Esophagus squamous epithelium (tissue), 5 donors: Measurements from ENCODE around the gene PLD4. TPM values are rescaled to one million over a fixed set of nuclear protein-coding genes. Genes with fewer than 3 reads are reported as not detected.
"Not testable (repeated sequence)": the region's sequence is repeated elsewhere in the genome, so short reads cannot be mapped to it uniquely, and the experiment has no call there.

Experiments used
- DNase-seq: peaks from one replicate; lab custom pipeline; 2025; lab: John Stamatoyannopoulos, UW
- H3K27ac ChIP-seq, 4 donors: fragments of 200-600 bp; sonication (generic); one replicate each; pipeline ENCODE4 v1.5.1; 2016 to 2019; ENCODE audit warnings: mild to moderate bottlenecking in 1 of 4
- H3K27me3 ChIP-seq, 4 donors: fragments of 200-600 bp; sonication (generic); 1 replicate in 3 of 4; 2 replicates in 1 of 4; pipeline versions ENCODE4 v1.5.1 to v1.6.0; 2017 to 2021; ENCODE audit warnings: antibody characterized with exemption in 1 of 4
- H3K36me3 ChIP-seq, 3 donors: fragments of 200-600 bp; sonication (generic); one replicate each; pipeline ENCODE4 v1.5.1; 2016 to 2019
- H3K4me1 ChIP-seq, 3 donors: fragments of 200-600 bp; sonication (generic); one replicate each; pipeline ENCODE4 v1.5.1; 2017 to 2019
- H3K4me3 ChIP-seq, 4 donors: fragments of 200-600 bp; sonication (generic); 1 replicate in 3 of 4; 2 replicates in 1 of 4; pipeline ENCODE4 v1.5.1; 2016 to 2019; ENCODE audit warnings: mild to moderate bottlenecking in 2 of 4, moderate library complexity in 1 of 4
- H3K9me3 ChIP-seq, 3 donors: fragments of 200-600 bp; sonication (generic); one replicate each; pipeline ENCODE4 v1.5.1; 2016 to 2019
- POLR2A ChIP-seq, 4 donors: fragments of 450-650 bp; IDR thresholded peaks; one replicate each; pipeline ENCODE4 v1.6.1; 2017; ENCODE audit warnings: antibody characterized with exemption in 4 of 4, mild to moderate bottlenecking in 4 of 4, moderate library complexity in 3 of 4
- WGBS, 2 donors: methylation state at CpG; one replicate each; pipeline ENCODE4 v1.1.5; 2018; 5-methylcytosine and 5-hydroxymethylcytosine counted together
- intact Hi-C: fragments of 100-400 bp; cut with DNase I; formaldehyde crosslinking; loops from one replicate; pipeline ENCODE4 v1.15.0; 2022
- total RNA-seq, 4 donors: library from RNA; depleted of rRNA; stranded (reverse); fragments of >200 nt; gene quantifications; one replicate each; pipeline ENCODE4 v1.1.0, GENCODE V29; 2016
- TF ChIP-seq, protein P1 (sequence below), 6 experiments: fragments of 450-650 bp in 4 of 6; fragments of 200-600 bp in 2 of 6; sonication (generic) in 2 of 6; IDR thresholded peaks; one replicate each; pipeline ENCODE4 v1.5.1; 2016 to 2019; ENCODE audit warnings: antibody characterized with exemption in 6 of 6, mild to moderate bottlenecking in 4 of 6, moderate library complexity in 4 of 6
- donor health status: DM: yes; HTN: yes; CAD: no.

The PLD4 gene
- total RNA-seq, 4 donors from 2014 or later: 0.18 to 0.95 (median 0.64) TPM

GRCh38 chr14:104940526-104941150 lies 16.0 kb downstream of the PLD4 start:
- peaks cover 0 to 5% (median 0%) of the 10 kb centered on the region in 3 donors for H3K4me1 ChIP-seq
- no peaks in the 10 kb centered on the region for H3K9me3 ChIP-seq
- no peak overlapping the region for H3K27ac ChIP-seq
- intact Hi-C loops: no loop called here
- TF ChIP-seq POLR2A (IDR thresholded peaks at IDR 0.05): no peak
- TF ChIP-seq, protein P1, sequence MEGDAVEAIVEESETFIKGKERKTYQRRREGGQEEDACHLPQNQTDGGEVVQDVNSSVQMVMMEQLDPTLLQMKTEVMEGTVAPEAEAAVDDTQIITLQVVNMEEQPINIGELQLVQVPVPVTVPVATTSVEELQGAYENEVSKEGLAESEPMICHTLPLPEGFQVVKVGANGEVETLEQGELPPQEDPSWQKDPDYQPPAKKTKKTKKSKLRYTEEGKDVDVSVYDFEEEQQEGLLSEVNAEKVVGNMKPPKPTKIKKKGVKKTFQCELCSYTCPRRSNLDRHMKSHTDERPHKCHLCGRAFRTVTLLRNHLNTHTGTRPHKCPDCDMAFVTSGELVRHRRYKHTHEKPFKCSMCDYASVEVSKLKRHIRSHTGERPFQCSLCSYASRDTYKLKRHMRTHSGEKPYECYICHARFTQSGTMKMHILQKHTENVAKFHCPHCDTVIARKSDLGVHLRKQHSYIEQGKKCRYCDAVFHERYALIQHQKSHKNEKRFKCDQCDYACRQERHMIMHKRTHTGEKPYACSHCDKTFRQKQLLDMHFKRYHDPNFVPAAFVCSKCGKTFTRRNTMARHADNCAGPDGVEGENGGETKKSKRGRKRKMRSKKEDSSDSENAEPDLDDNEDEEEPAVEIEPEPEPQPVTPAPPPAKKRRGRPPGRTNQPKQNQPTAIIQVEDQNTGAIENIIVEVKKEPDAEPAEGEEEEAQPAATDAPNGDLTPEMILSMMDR (IDR thresholded peaks at IDR 0.05): no peak
- 71 to 78% methylated on average over 2 of the region's 3 CpGs for WGBS, 2 donors
- no peaks in the 10 kb centered on the region for H3K27me3 ChIP-seq
- H3K36me3 ChIP-seq: peaks cover 3 to 78% (median 6%) of the 10 kb centered on the region in 3 donors
- no peak overlapping the region for H3K4me3 ChIP-seq
- DNase-seq: no peak

DNA sequence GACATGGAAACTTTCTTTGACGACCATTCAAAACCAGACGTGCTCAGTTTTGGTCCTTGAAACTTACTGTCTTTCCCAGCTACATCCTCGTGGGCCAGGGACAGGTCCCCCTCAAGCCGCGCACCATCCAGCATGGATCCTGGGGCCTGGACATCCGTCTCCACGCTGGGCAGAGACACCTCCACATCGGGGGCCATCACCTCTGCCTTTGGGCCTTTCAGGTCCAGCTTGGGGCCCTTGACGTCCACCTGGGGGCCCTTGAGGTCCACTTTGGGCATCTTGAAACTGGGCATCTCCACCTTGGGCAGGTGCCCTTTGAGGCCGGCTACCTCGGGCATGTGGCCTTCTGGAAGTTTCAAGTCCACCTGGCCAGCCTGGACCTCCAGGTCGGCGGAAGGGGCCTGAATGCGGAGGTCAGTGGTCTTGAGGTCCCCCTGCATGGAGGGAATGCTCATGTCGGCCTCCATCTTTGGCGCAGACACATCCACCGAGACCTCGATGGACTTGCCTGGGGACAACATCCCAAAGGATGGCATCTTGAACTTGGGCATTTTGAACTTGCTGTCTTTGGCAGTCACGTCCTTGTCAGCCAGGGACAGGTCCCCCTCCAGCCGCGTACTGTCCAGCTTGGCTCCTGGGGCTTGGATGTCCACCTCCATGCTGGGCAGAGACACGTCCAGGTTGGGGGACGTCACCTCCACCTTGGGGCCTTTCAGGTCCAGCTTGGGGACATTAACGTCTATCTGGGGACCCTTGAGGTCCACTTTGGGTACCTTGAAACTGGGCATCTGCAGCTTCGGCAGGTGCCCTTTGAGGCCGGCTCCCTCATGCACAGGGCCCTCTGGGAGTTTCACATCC lies 17.1 kb downstream of the PLD4 start:
- WGBS, 2 donors: 90 to 94% methylated on average over 11 to 14 of the region's 26 CpGs
- H3K4me1 ChIP-seq: no peaks in the 10 kb centered on the region
- no peaks in the 10 kb centered on the region for H3K27me3 ChIP-seq
- intact Hi-C loops: no loop called here
- DNase-seq: no peak
- H3K9me3 ChIP-seq: no peaks in the 10 kb centered on the region
- H3K36me3 ChIP-seq: peaks cover 3 to 89% (median 6%) of the 10 kb centered on the region in 3 donors
- no peak overlapping the region for H3K4me3 ChIP-seq
- TF ChIP-seq POLR2A (IDR thresholded peaks at IDR 0.05): no peak
- TF ChIP-seq, protein P1 (IDR thresholded peaks at IDR 0.05): no peak
- no peak overlapping the region for H3K27ac ChIP-seq

GRCh38 chr14:104942586-104942985 lies 17.9 kb downstream of the PLD4 start:
- Histone ChIP-seq H3K4me1 (no peaks in the 10 kb centered on the region), H3K9me3 (no peaks in the 10 kb centered on the region), H3K27ac (no peak overlapping the region), H3K36me3 (peaks cover 3 to 98% (median 6%) of the 10 kb centered on the region in 3 donors), H3K27me3 (no peaks in the 10 kb centered on the region), H3K4me3 (no peak overlapping the region)
- 89 to 100% methylated on average over 2 to 16 of the region's 16 CpGs for whole genome bisulfite sequencing, 2 donors
- intact Hi-C loops: no loop called here
- no peak for DNase-seq
- TF ChIP-seq POLR2A (IDR thresholded peaks at IDR 0.05): no peak
- TF ChIP-seq, protein P1 (IDR thresholded peaks at IDR 0.05): no peak

DNA sequence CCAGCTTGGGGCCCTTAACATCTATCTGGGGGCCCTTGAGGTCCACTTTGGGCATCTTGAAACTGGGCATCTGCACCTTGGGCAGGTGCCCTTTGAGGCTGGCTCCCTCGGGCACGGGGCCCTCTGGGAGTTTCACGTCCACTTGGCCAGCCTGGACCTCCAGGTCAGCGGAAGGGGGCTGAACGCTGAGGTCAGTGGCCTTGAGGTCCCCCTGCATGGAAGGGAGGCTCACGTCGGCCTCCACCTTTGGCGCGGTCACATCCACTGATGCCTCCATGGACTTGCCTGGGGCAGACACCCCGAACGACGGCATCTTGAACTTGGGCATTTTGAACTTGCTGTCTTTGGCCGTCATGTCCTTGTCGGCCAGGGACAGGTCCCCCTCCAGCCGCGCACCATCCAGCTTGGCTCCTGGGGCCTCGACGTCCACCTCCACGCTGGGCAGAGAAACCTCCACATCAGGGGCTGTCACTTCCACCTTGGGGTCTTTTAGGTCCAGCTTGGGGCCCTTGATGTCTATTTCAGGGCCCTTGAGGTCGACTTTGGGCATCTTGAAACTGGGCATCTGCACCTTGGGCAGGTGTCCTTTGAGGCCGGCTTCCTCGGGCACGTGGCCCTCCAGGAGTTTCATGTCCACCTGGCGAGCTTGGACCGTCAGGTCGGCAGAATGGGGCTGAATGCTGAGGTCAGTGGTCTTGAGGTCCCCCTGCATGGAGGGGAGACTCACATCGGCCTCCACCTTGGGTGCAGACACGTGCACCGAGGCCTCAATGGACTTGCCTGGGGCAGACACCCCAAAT lies 18.7 kb downstream of the PLD4 start:
- H3K27ac ChIP-seq, H3K9me3 ChIP-seq, intact Hi-C loops, H3K27me3 ChIP-seq, H3K4me3 ChIP-seq, H3K4me1 ChIP-seq, DNase-seq: not testable (repeated sequence)
- WGBS, 2 donors: 91 to 95% methylated on average over 16 to 21 of the region's 29 CpGs
- peaks cover 3 to 100% (median 6%) of the 10 kb centered on the region in 3 donors for H3K36me3 ChIP-seq

DNA sequence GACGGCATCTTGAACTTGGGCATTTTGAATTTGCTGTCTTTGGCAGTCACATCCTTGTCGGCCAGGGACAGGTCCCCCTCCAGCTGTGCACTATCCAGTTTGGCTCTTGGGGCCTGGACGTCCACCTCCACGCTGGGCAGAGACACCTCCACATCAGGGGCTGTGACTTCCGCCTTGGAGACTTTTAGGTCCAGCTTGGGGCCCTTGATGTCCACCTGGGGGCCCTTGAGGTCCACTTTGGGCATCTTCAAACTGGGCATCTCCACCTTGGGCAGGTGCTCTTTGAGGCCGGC lies 19.3 kb downstream of the PLD4 start:
- intact Hi-C loops, H3K4me3 ChIP-seq, H3K4me1 ChIP-seq, DNase-seq, H3K9me3 ChIP-seq, H3K27ac ChIP-seq, H3K27me3 ChIP-seq: not testable (repeated sequence)
- WGBS, 2 donors: 68% methylated on average over 4 of the region's 6 CpGs; no CpG with 5 or more reads in 1 of the 2 donors
- H3K36me3 ChIP-seq: peaks cover 3 to 100% (median 6%) of the 10 kb centered on the region in 3 donors

DNA sequence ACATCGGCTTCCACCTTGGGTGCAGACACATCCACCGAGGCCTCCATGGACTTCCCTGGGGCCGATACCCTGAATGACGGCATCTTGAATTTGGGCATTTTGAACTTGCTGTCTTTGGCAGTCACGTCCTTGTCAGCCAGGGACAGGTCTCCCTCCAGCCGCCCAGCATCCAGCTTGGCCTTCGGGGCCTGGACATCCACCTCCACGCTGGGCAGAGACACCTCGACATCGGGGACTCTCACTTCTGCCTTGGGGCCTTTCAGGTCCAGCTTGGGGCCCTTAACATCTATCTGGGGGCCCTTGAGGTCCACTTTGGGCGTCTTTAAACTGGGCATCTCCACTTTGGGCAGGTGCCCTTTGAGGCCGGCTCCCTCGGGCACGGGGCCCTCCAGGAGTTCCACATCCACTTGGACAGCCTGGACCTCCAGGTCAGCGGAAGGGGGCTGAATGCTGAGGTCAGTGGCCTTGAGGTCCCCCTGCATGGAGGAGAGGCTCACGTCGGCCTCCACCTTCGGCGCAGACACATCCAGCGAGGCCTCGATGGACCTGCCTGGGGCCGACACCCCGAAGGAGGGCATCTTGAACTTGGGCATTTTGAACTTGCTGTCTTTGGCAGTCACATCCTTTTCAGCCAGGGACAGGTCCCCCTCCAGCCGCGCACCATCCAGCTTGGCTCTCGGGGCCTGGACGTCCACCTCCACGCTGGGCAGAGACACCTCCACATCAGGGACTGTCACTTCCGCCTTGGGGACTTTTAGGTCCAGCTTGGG lies 19.9 kb downstream of the PLD4 start:
- peaks cover under 1 to 100% (median 6%) of the 10 kb centered on the region in 3 donors for H3K36me3 ChIP-seq
- WGBS, 2 donors: 88 to 98% methylated on average over 9 to 17 of the region's 29 CpGs

GRCh38 chr14:104945266-104945665 lies 20.6 kb downstream of the PLD4 start:
- DNase-seq: not testable (repeated sequence)
- peaks cover 0 to 100% (median 6%) of the 10 kb centered on the region in 3 donors for H3K36me3 ChIP-seq
- WGBS, 2 donors: 89 to 95% methylated on average over 4 to 11 of the region's 20 CpGs

More for the DNA sequence above, 19.9 kb downstream of the PLD4 start:
- DNase-seq, H3K27ac ChIP-seq, H3K27me3 ChIP-seq, intact Hi-C loops, H3K4me3 ChIP-seq, H3K9me3 ChIP-seq, H3K4me1 ChIP-seq: not testable (repeated sequence)

DNA sequence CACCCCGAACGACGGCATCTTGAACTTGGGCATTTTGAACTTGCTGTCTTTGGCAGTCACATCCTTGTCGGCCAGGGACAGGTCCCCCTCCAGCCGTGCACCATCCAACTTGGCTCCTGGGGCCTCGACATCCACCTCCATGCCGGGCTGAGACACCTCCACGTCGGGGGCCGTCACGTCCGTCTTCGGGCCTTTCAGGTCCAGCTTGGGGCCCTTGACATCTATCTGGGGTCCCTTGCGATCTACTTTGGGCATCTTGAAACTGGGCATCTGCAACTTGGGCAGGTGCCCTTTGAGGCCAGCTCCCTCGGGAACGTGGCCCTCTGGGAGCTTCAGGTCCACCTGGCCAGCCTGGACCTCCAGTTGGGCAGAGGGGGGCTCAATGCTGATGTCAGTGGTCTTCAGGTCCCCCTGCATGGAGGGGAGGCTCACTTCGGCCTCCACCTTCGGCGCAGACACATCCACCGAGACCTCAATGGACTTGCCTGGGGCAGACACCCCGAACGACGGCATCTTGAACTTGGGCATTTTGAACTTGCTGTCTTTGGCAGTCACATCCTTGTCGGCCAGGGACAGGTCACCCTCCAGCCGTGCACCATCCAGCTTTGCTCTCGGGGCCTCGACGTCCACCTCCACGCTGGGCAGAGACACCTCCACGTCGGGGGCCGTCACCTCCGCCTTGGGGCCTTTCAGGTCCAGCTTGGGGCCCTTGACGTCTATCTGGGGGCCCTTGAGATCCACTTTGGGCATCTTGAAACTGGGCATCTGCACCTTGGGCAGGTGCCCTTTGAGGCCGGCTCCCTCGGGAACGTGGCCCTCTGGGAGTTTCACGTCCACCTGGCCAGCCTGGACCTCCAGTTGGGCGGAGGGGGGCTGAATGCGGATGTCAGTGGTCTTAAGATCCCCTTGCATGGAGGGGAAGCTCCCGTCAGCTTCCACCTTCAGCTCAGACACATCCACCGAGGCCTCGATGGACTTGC lies 21.6 kb downstream of the PLD4 start:
- peaks cover 0 to 100% (median 6%) of the 10 kb centered on the region in 3 donors for H3K36me3 ChIP-seq
- H3K27ac ChIP-seq, H3K4me1 ChIP-seq, intact Hi-C loops, H3K9me3 ChIP-seq, DNase-seq, H3K4me3 ChIP-seq, H3K27me3 ChIP-seq: not testable (repeated sequence)
- WGBS, 2 donors: 85 to 93% methylated on average over 10 to 15 of the region's 43 CpGs

More at GRCh38 chr14:104945266-104945665, 20.6 kb downstream of the PLD4 start:
- H3K27me3 ChIP-seq, H3K4me1 ChIP-seq, H3K27ac ChIP-seq, H3K4me3 ChIP-seq, H3K9me3 ChIP-seq, intact Hi-C loops: not testable (repeated sequence)
